Endodermal cell (in vitro differentiated cells): ENCODE results near the gene PRAMEF4. TPM values are rescaled to one million over a fixed set of nuclear protein-coding genes. Genes with fewer than 3 reads are reported as not detected.
"Not testable (repeated sequence)": the region's sequence is repeated elsewhere in the genome, so short reads cannot be mapped to it uniquely, and the experiment has no call there.

Experiments
- DNase-seq: peaks from one replicate; pipeline ENCODE4 v3.0.0-alpha.2; 2017
- H3K27ac ChIP-seq: 2 replicates; pipeline ENCODE4 v1.5.1; 2013; ENCODE audit warnings: mild to moderate bottlenecking, low read depth, low read length, moderate library complexity
- H3K27me3 ChIP-seq: 2 replicates; pipeline ENCODE4 v1.6.1; 2013; ENCODE audit warnings: mild to moderate bottlenecking, low read length, moderate library complexity; ENCODE audit not compliant: insufficient read depth, control insufficient read depth, poor library complexity, severe bottlenecking
- H3K36me3 ChIP-seq: 2 replicates; pipeline ENCODE4 v1.7.0; 2013; ENCODE audit warnings: mild to moderate bottlenecking, low read length, moderate library complexity; ENCODE audit not compliant: control insufficient read depth, insufficient read depth
- H3K4me1 ChIP-seq: one replicate; pipeline ENCODE4 v1.7.0; 2013; ENCODE audit warnings: low read length; ENCODE audit not compliant: control insufficient read depth, insufficient read depth
- H3K4me3 ChIP-seq: 2 replicates; pipeline ENCODE4 v1.5.1; 2013; ENCODE audit warnings: mild to moderate bottlenecking, low read length, moderate library complexity
- H3K9ac ChIP-seq: 2 replicates; pipeline ENCODE4 v1.6.1; 2013; ENCODE audit warnings: mild to moderate bottlenecking, low read length, moderate library complexity; ENCODE audit not compliant: poor library complexity, severe bottlenecking; ENCODE audit errors: extremely low read depth
- H3K9me3 ChIP-seq: 2 replicates; pipeline ENCODE4 v1.6.1; 2013; ENCODE audit warnings: mild to moderate bottlenecking, low read length, moderate library complexity; ENCODE audit not compliant: control insufficient read depth
- H3K27ac Mint-ChIP-seq: 2 replicates; pipeline ENCODE4 v1.8.0; 2020; ENCODE audit warnings: mixed read lengths
- H3K27me3 Mint-ChIP-seq: 2 replicates; pipeline ENCODE4 v1.8.0; 2021; ENCODE audit warnings: mild to moderate bottlenecking, mixed read lengths; ENCODE audit not compliant: insufficient read depth
- H3K36me3 Mint-ChIP-seq: 2 replicates; pipeline ENCODE4 v1.8.0; 2020; ENCODE audit warnings: low read depth, mixed read lengths
- H3K4me1 Mint-ChIP-seq: 2 replicates; pipeline ENCODE4 v1.8.0; 2020; ENCODE audit warnings: mixed read lengths
- H3K4me3 Mint-ChIP-seq: 2 replicates; pipeline ENCODE4 v1.8.0; 2020; ENCODE audit warnings: mild to moderate bottlenecking, moderate library complexity, mixed read lengths
- H3K9me3 Mint-ChIP-seq: 2 replicates; pipeline ENCODE4 v1.8.0; 2020; ENCODE audit warnings: mild to moderate bottlenecking, mixed read lengths
- WGBS, 2 experiments: methylation state at CpG; one replicate each; pipeline versions ENCODE4 v1.1.5 to v1.1.7; 2013; ENCODE audit warnings: missing lambda C conversion rate in 2 of 2, mixed read lengths in 1 of 2; ENCODE audit not compliant: insufficient coverage in 1 of 2, insufficient read length in 1 of 2; 5-methylcytosine and 5-hydroxymethylcytosine counted together
- total RNA-seq, 2 donors: library from RNA; stranded (reverse); fragmentation: NEBNext Ultra II Directional in 1 of 2; extraction: Animal tissue kit (Norgen Biotek cat#: 25700) in 1 of 2; gene quantifications; 2 replicates in 1 of 2; 3 replicates in 1 of 2; pipeline ENCODE4 v1.2.1, GENCODE V29; 2021
- TF ChIP-seq, protein P1 (sequence below): fragments of 200-600 bp; sonication (generic); conservative IDR thresholded peaks from 2 replicates; pipeline ENCODE4 v1.5.0; 2021; ENCODE audit warnings: antibody characterized with exemption, mild to moderate bottlenecking

Gene PRAMEF4
- total RNA-seq, 2 donors from 2014 or later, result not detected

DNA sequence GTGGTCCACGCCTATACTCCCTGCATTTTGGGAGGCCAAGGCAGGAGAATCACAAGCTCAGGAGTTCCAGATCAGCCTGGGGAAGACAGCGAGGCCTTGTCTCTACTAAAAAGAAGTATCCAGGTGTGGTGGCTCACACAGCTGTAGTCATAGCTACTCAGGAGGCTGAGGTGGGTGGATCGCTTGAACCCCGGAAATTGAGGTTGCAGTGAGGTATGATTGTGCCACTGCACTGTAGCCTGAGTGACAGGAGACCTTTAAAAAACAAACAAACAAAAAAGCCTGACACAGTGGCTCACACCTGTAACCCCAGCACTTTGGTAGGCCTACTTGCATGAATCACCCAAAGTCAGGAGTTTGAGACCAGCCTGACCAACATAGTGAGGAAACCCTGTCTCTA lies 7.5 kb downstream of the PRAMEF4 start:
- not testable (repeated sequence) for DNase-seq, H3K27ac Mint-ChIP-seq, H3K27ac ChIP-seq, H3K9me3 ChIP-seq, H3K36me3 Mint-ChIP-seq, H3K4me1 ChIP-seq, H3K36me3 ChIP-seq, H3K4me3 ChIP-seq, H3K4me3 Mint-ChIP-seq, H3K9ac ChIP-seq, H3K27me3 ChIP-seq, H3K4me1 Mint-ChIP-seq, H3K27me3 Mint-ChIP-seq
- peaks cover 15% of the 10 kb centered on the region for H3K9me3 Mint-ChIP-seq
- WGBS, 2 experiments, result 63% methylated on average over 3 of the region's 4 CpGs; no CpG with 5 or more reads in 1 of the 2 experiments

GRCh38 chr1:12863131-12863880 lies 22.7 kb downstream of the PRAMEF4 start:
- not testable (repeated sequence) for H3K9me3 ChIP-seq, H3K27me3 ChIP-seq, H3K27ac ChIP-seq, H3K27ac Mint-ChIP-seq, H3K4me3 ChIP-seq, H3K4me1 ChIP-seq, H3K9ac ChIP-seq, H3K36me3 Mint-ChIP-seq, H3K27me3 Mint-ChIP-seq, H3K4me1 Mint-ChIP-seq, H3K4me3 Mint-ChIP-seq, H3K36me3 ChIP-seq, DNase-seq
- WGBS, 2 experiments, result no CpG with 5 or more reads among the region's 7 CpGs
- H3K9me3 Mint-ChIP-seq, result peaks cover 54% of the 10 kb centered on the region

- not testable (repeated sequence) for H3K27me3 Mint-ChIP-seq, DNase-seq, H3K4me1 Mint-ChIP-seq, H3K27ac Mint-ChIP-seq, H3K9ac ChIP-seq, H3K4me1 ChIP-seq, H3K4me3 Mint-ChIP-seq, H3K4me3 ChIP-seq, H3K27me3 ChIP-seq, H3K36me3 ChIP-seq, H3K27ac ChIP-seq, H3K36me3 Mint-ChIP-seq
- H3K9me3 ChIP-seq, result peaks cover 13% of the 10 kb centered on the region
- H3K9me3 Mint-ChIP-seq, result peaks cover 78% of the 10 kb centered on the region
- whole genome bisulfite sequencing, 2 experiments, result no CpG with 5 or more reads among the region's 2 CpGs
Observed at GRCh38 chr1:12856786-12857185, 29.2 kb downstream of the PRAMEF4 start, which contains the start of gene PRAMEF2. Gene PRAMEF2 (plus strand): TSS chr1:12857086. CDS start chr1:12859010, 1,924 bp downstream.

DNA sequence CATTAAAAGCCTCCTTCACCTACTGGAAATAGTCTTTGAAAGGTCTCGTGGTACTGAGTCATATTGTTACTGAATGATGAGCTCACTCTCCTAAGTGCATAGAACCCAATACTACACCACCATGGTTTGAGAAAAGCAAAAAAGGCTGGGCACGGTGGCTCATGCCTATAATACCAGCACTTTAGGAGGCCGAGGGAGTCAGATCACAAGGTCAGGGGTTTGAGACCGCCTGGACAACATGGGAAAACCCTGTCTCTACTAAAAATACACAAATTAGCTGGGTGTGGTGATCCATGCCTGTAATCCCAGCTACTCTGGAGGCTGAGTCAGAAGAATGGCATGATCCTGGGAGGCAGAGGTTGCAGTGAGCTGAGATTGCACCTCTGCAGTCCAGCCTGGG lies 34.2 kb downstream of the PRAMEF4 start:
- Histone ChIP-seq H3K27ac (no peak overlapping the region), H3K4me1 (no peaks in the 10 kb centered on the region), H3K36me3 (no peaks in the 10 kb centered on the region), H3K27me3 (no peaks in the 10 kb centered on the region), H3K9ac (no peak overlapping the region), H3K4me3 (no peak overlapping the region), H3K9me3 (peaks cover 27% of the 10 kb centered on the region)
- Mint-ChIP-seq H3K4me1 (no peaks in the 10 kb centered on the region), H3K27ac (no peak overlapping the region), H3K9me3 (peaks cover 82% of the 10 kb centered on the region), H3K4me3 (no peak overlapping the region), H3K27me3 (no peaks in the 10 kb centered on the region), H3K36me3 (peaks cover 3% of the 10 kb centered on the region)
- 55% methylated on average over 4 of the region's 4 CpGs; no CpG with 5 or more reads in 1 of the 2 experiments for WGBS, 2 experiments
- DNase-seq, result no peak
- TF ChIP-seq, protein P1, sequence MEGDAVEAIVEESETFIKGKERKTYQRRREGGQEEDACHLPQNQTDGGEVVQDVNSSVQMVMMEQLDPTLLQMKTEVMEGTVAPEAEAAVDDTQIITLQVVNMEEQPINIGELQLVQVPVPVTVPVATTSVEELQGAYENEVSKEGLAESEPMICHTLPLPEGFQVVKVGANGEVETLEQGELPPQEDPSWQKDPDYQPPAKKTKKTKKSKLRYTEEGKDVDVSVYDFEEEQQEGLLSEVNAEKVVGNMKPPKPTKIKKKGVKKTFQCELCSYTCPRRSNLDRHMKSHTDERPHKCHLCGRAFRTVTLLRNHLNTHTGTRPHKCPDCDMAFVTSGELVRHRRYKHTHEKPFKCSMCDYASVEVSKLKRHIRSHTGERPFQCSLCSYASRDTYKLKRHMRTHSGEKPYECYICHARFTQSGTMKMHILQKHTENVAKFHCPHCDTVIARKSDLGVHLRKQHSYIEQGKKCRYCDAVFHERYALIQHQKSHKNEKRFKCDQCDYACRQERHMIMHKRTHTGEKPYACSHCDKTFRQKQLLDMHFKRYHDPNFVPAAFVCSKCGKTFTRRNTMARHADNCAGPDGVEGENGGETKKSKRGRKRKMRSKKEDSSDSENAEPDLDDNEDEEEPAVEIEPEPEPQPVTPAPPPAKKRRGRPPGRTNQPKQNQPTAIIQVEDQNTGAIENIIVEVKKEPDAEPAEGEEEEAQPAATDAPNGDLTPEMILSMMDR, result no peak

- H3K27ac Mint-ChIP-seq, H3K27ac ChIP-seq, H3K4me1 Mint-ChIP-seq, H3K36me3 ChIP-seq, H3K4me1 ChIP-seq, H3K27me3 Mint-ChIP-seq, H3K4me3 Mint-ChIP-seq, H3K36me3 Mint-ChIP-seq, H3K9ac ChIP-seq, H3K4me3 ChIP-seq, DNase-seq, H3K27me3 ChIP-seq: not testable (repeated sequence)
- H3K9me3 ChIP-seq, result peaks cover 27% of the 10 kb centered on the region
- peaks cover 79% of the 10 kb centered on the region for H3K9me3 Mint-ChIP-seq
- WGBS, 2 experiments, result 73 to 84% methylated on average over 4 to 7 of the region's 7 CpGs
Observed at GRCh38 chr1:12848620-12849019, 37.4 kb downstream of the PRAMEF4 start, which contains the start of gene HNRNPCL1. Gene HNRNPCL1 (minus strand): TSS chr1:12848720. CDS start chr1:12848289, 431 bp downstream.

GRCh38 chr1:12833251-12833650 lies 52.8 kb downstream of the PRAMEF4 start:
- not testable (repeated sequence) for H3K4me1 ChIP-seq, H3K27me3 Mint-ChIP-seq, H3K36me3 Mint-ChIP-seq, H3K27ac Mint-ChIP-seq, H3K27me3 ChIP-seq, DNase-seq, H3K4me3 Mint-ChIP-seq, H3K4me3 ChIP-seq, H3K9ac ChIP-seq, H3K9me3 ChIP-seq, H3K27ac ChIP-seq, H3K4me1 Mint-ChIP-seq, H3K36me3 ChIP-seq
- 43 to 46% methylated on average over 2 of the region's 2 CpGs for WGBS, 2 experiments
- H3K9me3 Mint-ChIP-seq, result peaks cover 66% of the 10 kb centered on the region
